Ishikawa (cell line): ENCODE data around the gene TNS3.

Experiments used
- CEBPB ChIP-seq: IDR thresholded peaks from 2 replicates; pipeline ENCODE4 v1.6.1; 2012
- CREB1 ChIP-seq: IDR thresholded peaks from 2 replicates; pipeline ENCODE4 v1.6.1; 2012; ENCODE audit warnings: low read depth
- EGR1 ChIP-seq: IDR thresholded peaks from 2 replicates; pipeline ENCODE4 v1.6.1; 2012
- EP300 ChIP-seq: IDR thresholded peaks from 2 replicates; pipeline ENCODE4 v1.6.1; 2012; ENCODE audit warnings: borderline replicate concordance
- FOXM1 ChIP-seq: IDR thresholded peaks from 2 replicates; pipeline ENCODE4 v1.6.1; 2012; ENCODE audit warnings: low read depth, borderline replicate concordance
- MAX ChIP-seq: IDR thresholded peaks from 2 replicates; pipeline ENCODE4 v1.6.1; 2012
- NFIC ChIP-seq: IDR thresholded peaks from 2 replicates; pipeline ENCODE4 v1.6.1; 2012
- RAD21 ChIP-seq: IDR thresholded peaks from 2 replicates; pipeline ENCODE4 v1.6.1; 2012; ENCODE audit warnings: low read depth
- REST ChIP-seq: IDR thresholded peaks from 2 replicates; pipeline ENCODE4 v1.6.1; 2012; ENCODE audit warnings: low read depth, mild to moderate bottlenecking
- TAF1 ChIP-seq: IDR thresholded peaks from 2 replicates; pipeline ENCODE4 v1.6.1; 2012; ENCODE audit warnings: low read depth, mild to moderate bottlenecking
- TCF12 ChIP-seq: IDR thresholded peaks from 2 replicates; pipeline ENCODE4 v1.6.1; 2012; ENCODE audit warnings: low read depth
- TEAD4 ChIP-seq: IDR thresholded peaks from 2 replicates; pipeline ENCODE4 v1.6.1; 2012
- USF1 ChIP-seq: IDR thresholded peaks from 2 replicates; pipeline ENCODE4 v1.6.1; 2012
- YY1 ChIP-seq: IDR thresholded peaks from 2 replicates; pipeline ENCODE4 v1.6.1; 2012; ENCODE audit warnings: low read depth
- ZBTB7A ChIP-seq: IDR thresholded peaks from 2 replicates; pipeline ENCODE4 v1.6.1; 2012; ENCODE audit warnings: low read depth

The TNS3 gene

GRCh38 chr7:47303695-47304453 lies 278.0 kb downstream of the TNS3 start:
- TF ChIP-seq TEAD4 (no peak), MAX (no peak), FOXM1 (no peak), ZBTB7A (no peak), EP300 (no peak), EGR1 (no peak), REST (no peak), RAD21 (no peak), CREB1 (no peak), YY1 (no peak), NFIC (no peak), TCF12 (no peak), CEBPB (no peak), TAF1 (no peak)

- TF ChIP-seq REST (no peak), FOXM1 (no peak), TCF12 (no peak), TAF1 (no peak), EGR1 (no peak), TEAD4 (no peak), ZBTB7A (no peak), NFIC (no peak), CEBPB (no peak), EP300 (no peak), MAX (no peak), YY1 (no peak), CREB1 (no peak), USF1 (no peak), RAD21 (no peak)
Measured at GRCh38 chr7:47303014-47303694, 278.8 kb downstream of the TNS3 start.

- TF ChIP-seq TAF1 (no peak), ZBTB7A (no peak), EGR1 (no peak), RAD21 (no peak), YY1 (no peak), MAX (no peak), TEAD4 (no peak)
Measured at GRCh38 chr7:47302560-47302959, 279.4 kb downstream of the TNS3 start.

- TF ChIP-seq RAD21 = no peak
- no peak for TF ChIP-seq MAX
- TF ChIP-seq TEAD4 = no peak
- TF ChIP-seq REST = no peak
- no peak for TF ChIP-seq TCF12
- TF ChIP-seq CREB1 = no peak
- no peak for TF ChIP-seq EP300
- no peak for TF ChIP-seq NFIC
- TF ChIP-seq CEBPB = no peak
- no peak for TF ChIP-seq ZBTB7A
- TF ChIP-seq YY1 = no peak
- TF ChIP-seq USF1 = no peak
Measured at GRCh38 chr7:47301657-47302295, 280.1 kb downstream of the TNS3 start.
